NCI-H2029 (cell line): ENCODE measurements around the gene NDC1.
"Not testable (repeated sequence)": the region's sequence is repeated elsewhere in the genome, so short reads cannot be mapped to it uniquely, and the experiment has no call there.

ENCODE experiments used
- DNase-seq: peaks from one replicate; lab custom pipeline; 2025; lab: John Stamatoyannopoulos, UW

Gene NDC1

GRCh38 chr1:53825306-53825705 is 12.8 kb downstream of the NDC1 start:
- no peak for DNase-seq

- no peak for DNase-seq
Observed at GRCh38 chr1:53822931-53823330, 15.2 kb downstream of the NDC1 start.

- no peak for DNase-seq
Observed at GRCh38 chr1:53821380-53821779, 16.7 kb downstream of the NDC1 start.

GRCh38 chr1:53819387-53819786 is 18.7 kb downstream of the NDC1 start:
- DNase-seq = no peak

- not testable (repeated sequence) for DNase-seq
Observed at GRCh38 chr1:53816584-53816983, 21.5 kb downstream of the NDC1 start.

GRCh38 chr1:53815484-53815883 is 22.6 kb downstream of the NDC1 start:
- DNase-seq = not testable (repeated sequence)

GRCh38 chr1:53811414-53811851 is 26.7 kb downstream of the NDC1 start:
- DNase-seq = no peak

- no peak for DNase-seq
Observed at GRCh38 chr1:53810497-53810896, 27.6 kb downstream of the NDC1 start.

- no peak for DNase-seq
Observed at GRCh38 chr1:53810007-53810406, 28.1 kb downstream of the NDC1 start.

- no peak for DNase-seq
Observed at GRCh38 chr1:53807916-53808315, 30.2 kb downstream of the NDC1 start.

GRCh38 chr1:53804791-53805505 is 33.1 kb downstream of the NDC1 start:
- no peak for DNase-seq

- no peak for DNase-seq
Observed at GRCh38 chr1:53804181-53804580, 33.9 kb downstream of the NDC1 start.

GRCh38 chr1:53800621-53801020 is 37.5 kb downstream of the NDC1 start:
- no peak for DNase-seq

GRCh38 chr1:53799141-53799540 is 39.0 kb downstream of the NDC1 start:
- DNase-seq = no peak

- no peak for DNase-seq
Observed at GRCh38 chr1:53792806-53793205, 45.3 kb downstream of the NDC1 start.

- DNase-seq = no peak
Observed at GRCh38 chr1:53787655-53788054, 50.4 kb downstream of the NDC1 start.

GRCh38 chr1:53783056-53783455 is 55.0 kb downstream of the NDC1 start:
- no peak for DNase-seq

- no peak for DNase-seq
Observed at GRCh38 chr1:53781654-53782053, 56.4 kb downstream of the NDC1 start.

GRCh38 chr1:53777272-53777671 is 60.8 kb downstream of the NDC1 start:
- DNase-seq = no peak

GRCh38 chr1:53771648-53772047 is 66.4 kb downstream of the NDC1 start:
- no peak for DNase-seq

GRCh38 chr1:53769780-53770179 is 68.3 kb downstream of the NDC1 start:
- DNase-seq = no peak

- no peak for DNase-seq
Observed at GRCh38 chr1:53769184-53769583, 68.9 kb downstream of the NDC1 start.

GRCh38 chr1:53766831-53767405 is 71.2 kb downstream of the NDC1 start:
- DNase-seq = no peak

- DNase-seq = no peak
Observed at GRCh38 chr1:53766194-53766742, 71.8 kb downstream of the NDC1 start.
